NOMO-1 treated with dmso at 0.1 percent for 144 hours (cell line): ENCODE measurements around the gene TEX29.

Source experiments
- DNase-seq: peaks from one replicate; lab custom pipeline; 2025; ENCODE audit not compliant: unreplicated experiment; lab: John Stamatoyannopoulos, UW

The TEX29 gene

DNA sequence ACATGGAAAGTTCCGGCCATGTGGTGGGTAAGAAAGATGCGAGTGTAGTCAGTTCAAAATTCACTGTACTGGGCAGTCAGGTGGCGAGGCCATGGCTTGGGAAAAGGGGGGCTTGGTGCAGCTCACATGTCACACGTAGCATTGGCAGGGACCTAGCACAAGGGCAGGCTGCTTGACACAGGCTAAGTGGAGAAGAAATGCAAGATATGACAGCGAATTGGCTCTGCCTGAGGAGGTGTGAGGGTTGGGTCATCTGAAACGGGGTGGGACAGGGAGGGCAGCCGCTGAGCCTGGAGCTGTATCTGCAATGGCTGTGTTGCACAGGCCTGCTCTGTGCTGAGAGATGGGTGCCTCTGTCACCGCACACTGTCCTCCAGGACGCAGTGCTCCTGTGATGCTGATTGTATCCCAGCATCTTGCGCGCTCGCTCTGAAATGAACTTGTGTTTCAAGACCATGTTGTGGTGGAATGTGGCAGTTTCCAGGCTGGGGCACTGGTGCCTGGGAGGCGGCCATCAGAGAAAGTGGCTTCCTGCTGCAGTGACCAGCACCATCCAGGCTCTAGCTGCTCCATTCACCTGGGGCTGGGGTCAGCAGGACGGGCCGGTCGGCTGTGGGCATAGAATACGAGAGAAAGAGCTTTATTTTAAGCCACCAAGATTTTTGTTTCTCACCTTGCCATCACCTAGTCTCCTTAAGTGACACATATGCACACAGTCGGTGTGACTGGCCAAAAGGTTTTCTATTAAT, 70.3 kb downstream of the TEX29 start:
- DNase-seq = no peak

DNA sequence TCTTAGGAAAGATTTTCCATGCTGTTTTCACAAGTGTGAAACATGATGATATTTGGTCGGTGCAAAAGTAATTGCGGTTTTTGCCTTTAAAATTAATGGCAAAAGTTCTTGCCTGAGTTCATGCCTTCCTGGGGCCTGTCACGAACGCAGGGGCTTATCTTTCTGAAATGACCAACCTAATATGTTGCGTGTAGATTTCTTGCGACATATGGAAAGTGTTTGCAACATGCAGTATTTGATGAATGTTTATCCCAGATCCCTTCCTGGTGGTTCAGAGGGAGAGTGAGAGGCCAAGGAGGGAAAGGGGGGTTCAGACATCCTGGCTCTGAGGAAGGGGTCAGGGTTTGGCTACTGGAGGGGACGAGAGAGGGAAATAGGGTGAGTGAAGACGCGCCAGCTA, 72.0 kb downstream of the TEX29 start:
- no peak for DNase-seq

DNA sequence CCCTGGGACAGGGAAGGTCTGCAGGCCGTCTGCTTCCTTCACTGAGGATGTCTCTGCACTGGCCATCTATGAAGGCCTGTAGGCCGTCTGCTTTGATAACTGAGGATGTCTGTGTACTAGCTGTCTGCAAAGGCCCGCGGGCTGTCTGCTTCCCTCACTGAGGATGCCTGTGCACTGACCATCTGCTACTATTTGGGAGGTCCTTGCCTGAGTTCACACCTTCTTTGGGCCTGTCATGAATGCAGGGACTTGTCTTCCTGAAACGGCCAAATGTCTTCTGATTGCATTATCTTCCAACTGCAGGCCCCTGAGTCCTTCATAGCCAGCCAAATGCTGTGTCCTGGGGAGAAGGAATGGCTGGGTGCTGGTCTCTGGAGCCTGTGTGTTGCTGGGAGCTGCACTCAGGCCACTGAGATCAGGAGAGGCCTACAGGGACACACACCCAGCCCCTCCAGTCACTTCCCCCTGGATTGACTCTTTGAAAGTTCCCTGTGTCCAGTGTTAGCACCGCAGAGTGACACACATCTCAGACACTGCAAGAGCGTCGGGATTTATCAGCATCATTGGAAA, 72.9 kb downstream of the TEX29 start:
- DNase-seq = no peak
